Lower leg skin (tissue), 3 donors: Measurements from ENCODE around the gene ANP32B.

Experiments used
- CTCF ChIP-seq, 3 donors: fragments of 450-650 bp; IDR thresholded peaks; one replicate each; pipeline ENCODE4 v1.5.1; 2016; ENCODE audit warnings: antibody characterized with exemption in 3 of 3, mild to moderate bottlenecking in 3 of 3, moderate library complexity in 2 of 3
- POLR2A ChIP-seq, 2 donors: fragments of 450-650 bp; IDR thresholded peaks; one replicate each; pipeline ENCODE4 v1.6.1; 2016 to 2017; ENCODE audit warnings: antibody characterized with exemption in 2 of 2, mild to moderate bottlenecking in 1 of 2, moderate library complexity in 1 of 2

- TF ChIP-seq POLR2A (IDR thresholded peaks at IDR 0.05) (no peak), CTCF (IDR thresholded peaks at IDR 0.05) (no peak)
Measured at GRCh38 chr9:98021306-98022040, 38.3 kb downstream of the ANP32B start.
